NCI-H345 (cell line): ENCODE results near the gene DEGS2.
A peak's percentile ranks its signal among the peaks of the same experiment; 100 is the strongest.
"Not testable (repeated sequence)": the region's sequence is repeated elsewhere in the genome, so short reads cannot be mapped to it uniquely, and the experiment has no call there.

Source experiments
- DNase-seq: peaks from one replicate; lab custom pipeline; 2025; lab: John Stamatoyannopoulos, UW

DEGS2 gene

DNA sequence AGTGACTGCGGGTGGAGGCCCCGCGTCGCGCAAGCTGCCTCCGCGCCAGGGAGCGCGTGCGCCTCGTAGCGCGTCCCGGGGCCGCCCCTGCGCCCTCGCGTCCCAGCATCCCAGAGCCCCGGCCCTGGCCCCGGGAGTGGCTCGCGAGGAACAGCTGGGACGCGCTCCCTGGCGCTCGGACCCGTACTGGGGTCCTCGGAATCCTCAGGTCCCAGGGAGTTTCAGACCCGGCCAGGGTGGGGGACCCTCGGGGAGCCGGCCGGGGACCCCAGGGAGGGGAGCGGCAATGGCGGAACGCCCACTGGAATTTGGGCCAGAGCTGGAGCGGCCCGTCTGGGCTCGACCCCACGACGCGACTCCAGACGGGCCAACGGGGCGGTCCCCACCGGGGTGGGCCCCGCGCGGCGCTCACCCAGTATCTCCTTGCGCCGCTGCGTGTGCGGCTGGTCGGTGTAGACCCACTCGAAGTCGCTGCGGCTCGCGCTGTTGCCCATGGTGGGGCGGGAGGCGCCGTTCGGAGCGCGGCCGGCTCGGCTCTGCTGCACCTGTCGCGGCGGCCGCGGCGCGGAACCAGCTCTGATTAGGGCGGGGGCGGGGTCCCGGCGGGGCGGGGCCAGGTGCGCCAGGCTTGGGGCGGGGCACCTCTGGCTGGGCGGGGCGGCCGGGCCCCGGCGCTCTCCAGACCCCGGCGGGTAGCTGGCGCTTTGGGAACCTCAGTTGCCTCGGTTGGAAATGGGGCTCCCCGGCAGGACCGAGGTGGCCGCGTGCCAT, at the start of gene DEGS2:
Gene DEGS2, minus strand, starts transcription at position 552 of the 771 bp plus-strand sequence. Its CDS starts 58 bp downstream, at position 494.
- DNase-seq = peak; percentile 72

DNA sequence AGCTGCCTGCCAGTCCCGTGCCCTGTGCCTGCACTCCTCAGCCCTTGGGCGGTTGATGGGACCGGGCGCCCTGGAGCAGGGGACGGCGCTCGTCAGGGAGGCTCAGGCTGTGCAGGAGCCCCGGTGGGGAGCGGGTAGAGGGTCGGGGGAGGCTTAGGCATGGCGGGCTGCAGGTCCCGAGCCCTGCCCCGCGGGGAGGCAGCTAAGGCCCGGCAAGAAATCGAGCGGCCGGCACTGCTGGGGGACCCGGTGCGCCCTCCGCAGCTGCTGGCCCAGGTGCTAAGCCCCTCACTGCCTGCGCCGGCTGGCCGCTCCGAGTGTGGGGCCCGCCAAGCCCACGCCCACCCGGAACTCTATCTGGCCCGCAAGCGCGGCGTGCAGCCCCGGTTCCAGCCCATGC, 48.7 kb upstream of the DEGS2 start:
- DNase-seq = not testable (repeated sequence)

DNA sequence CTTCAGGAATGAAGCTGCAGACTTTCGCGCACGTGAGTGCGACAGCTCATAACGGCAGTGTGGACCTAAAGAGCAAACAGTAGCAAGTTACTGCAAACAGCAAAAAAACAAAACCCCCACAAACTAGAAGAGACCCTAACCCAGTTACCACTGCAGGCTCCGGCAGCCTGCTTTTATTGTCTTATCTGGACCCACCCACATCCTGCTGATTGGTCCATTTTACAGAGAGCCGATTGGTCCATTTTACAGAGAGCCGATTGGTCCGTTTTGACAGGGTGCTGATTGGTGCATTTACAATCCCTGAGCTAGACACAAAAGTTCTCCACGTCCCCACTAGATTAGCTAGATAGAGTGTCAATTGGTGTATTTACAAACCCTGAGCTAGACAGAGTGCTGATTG, 48.1 kb upstream of the DEGS2 start:
- not testable (repeated sequence) for DNase-seq

DNA sequence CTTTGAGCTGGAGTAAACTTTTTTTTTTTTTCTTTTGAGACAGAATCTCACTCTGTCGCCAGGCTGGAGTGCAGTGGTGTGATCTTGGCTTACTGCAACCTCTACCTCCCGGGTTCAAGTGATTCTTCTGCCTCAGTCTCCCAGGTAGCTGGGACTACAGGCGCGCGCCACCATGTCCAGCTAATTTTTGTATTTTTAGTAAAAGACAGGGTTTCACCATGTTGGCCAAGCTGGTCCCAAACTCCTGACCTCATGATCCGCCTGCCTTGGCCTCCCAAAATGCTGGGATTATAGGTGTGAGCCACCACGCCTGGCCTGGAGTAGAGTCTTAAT, 45.4 kb upstream of the DEGS2 start:
- not testable (repeated sequence) for DNase-seq

DNA sequence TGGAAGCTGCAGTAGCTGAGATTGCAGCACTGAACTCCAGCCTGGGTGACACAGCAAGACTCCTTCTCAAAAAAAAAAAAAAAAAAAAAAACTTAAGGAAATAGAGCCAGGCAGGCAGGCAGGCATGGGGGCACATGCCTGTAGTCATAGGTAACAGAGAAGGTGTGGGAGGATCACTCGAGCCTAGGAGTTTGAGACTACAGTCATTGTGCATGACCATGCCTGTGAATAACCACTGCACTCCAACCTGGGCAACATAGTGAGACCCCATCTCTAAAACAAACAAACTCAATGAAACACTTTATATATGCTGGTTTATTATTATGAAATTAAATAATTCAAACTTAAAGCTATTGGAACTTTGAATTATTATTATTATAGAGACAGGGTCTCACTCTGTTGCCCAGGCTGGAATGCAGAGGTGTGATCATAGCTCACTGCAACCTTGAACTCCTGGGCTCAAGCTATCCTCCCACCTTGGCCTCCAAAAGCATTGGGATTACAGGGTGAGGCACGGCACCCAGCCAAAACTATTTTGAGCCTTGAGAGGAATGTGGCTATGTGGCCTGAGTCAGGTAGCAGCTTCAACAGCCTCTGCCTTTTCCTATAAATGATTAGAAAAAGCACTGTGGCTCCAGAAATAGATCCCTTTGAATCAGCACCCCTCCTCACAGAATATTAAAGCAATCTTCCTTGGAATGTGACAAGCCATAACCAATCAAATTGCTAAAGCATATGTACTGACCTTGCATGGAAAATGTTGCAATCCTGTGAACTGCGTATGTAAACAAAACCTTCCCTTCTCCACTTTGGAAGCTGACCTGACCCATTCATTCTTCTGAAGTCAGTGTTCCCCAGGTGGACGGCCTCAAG, 44.8 kb upstream of the DEGS2 start:
- no peak for DNase-seq

DNA sequence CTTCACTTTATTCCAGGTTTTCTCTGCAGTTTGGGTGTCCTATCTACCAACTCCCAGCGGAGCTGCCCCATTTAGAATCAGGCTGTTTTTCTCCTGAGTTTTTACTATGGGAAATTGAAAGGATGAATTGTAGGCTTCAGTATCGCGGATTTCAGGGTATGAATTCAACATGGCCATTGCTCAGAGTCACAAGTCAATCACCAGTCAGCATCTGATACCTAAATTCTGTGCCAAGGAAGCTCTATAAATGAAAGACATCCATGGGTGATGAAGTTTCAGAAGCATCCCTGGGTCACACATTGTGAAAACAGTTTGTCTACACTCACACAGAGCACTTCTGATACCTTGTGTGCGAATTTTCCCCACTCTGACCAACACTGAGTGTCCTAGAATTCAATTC, 43.7 kb upstream of the DEGS2 start:
- DNase-seq = no peak

DNA sequence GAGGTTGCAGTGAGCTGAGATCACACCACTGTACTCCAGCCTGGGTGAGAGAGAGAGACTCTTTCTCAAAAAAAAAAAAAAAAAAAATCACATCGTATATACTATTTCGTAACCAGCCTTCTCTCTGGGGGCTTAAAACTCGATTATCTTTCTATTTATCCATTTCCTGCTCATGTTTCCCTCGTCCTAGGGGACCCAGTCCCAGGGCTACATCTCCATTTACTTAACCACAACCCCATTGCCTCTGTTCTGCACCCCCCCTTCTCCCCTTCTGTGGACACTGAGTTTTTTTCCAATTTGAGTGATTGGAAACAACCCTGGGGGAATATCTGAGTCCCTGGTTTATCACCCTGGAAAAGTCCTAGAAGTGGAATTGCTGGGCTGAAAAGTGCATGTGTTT, 43.3 kb upstream of the DEGS2 start:
- DNase-seq = no peak

DNA sequence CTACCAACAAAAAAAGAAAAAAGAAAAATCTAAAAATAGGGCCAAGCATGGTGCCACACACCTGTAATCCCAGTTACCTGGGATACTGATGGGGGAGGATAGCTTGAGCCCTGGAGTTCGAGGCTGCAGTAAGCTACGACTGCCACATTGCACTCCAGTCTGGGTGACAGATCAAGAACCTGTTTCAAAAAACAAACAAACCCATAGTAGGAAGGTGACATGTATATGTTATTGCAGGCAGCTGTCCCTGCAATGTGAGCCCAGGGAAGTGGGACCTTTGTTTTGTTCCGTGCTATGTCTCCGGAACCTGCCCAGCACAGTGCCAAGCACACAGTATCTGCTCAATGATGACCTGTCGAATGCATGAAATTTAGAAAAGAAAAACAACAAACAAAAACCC, 42.3 kb upstream of the DEGS2 start:
- DNase-seq = peak; percentile 38

DNA sequence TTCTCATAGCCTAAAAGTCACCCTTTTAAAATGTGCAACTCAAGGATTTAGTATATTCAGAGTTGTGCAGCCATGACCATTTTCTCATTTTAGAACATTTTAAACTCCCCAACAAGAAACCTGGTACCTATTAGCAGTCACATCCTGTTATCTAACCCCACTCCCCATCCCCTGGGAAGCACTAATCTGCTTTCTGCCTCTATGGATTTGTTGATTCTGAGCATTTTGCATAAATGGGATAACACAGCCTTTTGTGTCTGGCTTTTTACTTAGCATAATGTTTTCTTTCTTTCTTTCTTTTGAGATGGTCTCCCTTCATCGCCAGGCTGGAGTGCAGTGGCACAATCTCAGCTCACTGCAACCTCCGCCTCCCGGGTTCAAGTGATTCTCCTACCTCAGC, 40.9 kb upstream of the DEGS2 start:
- no peak for DNase-seq

DNA sequence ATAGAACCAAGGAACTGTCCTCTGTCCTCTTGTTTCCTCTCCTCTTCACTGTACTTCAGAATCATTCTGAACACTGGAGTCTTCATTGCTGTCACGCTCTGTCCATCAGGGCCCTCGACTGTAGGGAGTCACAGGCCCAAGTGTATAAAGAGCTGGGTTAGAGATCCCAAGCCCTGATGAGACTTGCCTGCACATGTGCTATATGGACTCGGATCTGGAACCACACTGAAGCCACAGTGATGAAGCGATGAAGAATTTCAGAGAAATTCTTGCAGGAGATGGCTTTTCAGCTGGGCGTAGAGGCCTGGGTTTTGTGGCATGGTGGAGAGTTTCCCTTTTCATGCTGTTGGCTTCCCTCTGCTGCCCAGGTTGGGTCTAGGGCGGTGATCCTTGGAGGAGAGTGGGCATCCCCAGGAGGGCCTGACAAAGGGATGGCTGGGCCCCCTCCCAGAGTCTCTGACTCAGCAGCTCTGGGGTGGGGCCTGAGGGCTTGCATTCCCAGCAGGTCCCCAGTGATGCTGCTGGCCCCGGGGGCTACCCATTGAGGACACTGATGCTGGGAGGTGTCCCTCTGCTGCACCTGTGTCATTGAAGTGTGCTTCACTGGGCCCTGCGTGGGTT, 39.9 kb upstream of the DEGS2 start:
- DNase-seq = no peak

DNA sequence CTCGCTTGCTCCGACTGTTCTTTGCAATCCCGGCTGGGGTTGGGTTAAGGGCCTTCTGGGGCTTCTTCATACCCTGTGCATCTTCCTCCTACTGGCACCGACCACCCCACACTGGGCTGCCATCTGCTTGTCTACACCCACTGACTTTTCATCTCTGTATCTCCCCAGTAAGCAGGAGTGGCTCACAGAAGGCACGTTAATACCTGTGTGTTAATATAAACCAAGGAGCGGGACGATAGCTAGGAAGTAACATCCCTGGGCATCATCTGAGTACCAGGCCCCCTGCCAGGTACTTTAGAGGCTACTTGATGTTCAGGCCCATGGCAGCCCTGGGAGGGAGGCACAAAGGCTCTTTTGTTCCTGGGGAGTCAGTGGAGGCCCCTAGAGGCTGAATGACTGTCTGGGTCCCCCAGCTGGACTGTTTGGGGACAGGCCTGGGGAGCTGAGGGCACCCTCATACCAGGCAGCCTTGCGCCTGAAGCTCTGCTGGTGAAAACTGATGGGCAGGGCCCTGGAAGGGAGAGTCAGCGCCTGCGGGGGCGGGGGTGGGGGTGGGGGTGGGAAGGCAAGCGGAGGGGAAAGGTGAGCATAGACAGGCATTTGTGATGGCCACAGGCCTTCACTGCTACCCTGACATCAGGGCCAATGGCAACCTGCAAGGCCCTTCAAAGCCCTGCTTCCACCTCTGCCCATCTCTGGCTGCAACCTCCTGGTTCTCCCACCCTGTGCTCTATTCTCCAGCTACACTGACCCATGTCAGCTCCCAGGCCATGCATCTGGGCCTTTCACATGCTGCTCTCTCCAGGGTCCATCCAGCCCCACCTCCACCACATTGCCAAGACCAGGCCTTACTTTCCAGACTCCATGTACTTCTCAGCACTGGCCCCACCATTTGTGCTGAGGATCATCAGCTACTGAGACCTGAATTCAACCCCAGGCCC, 34.2 kb upstream of the DEGS2 start:
- DNase-seq = peak; percentile 39

DNA sequence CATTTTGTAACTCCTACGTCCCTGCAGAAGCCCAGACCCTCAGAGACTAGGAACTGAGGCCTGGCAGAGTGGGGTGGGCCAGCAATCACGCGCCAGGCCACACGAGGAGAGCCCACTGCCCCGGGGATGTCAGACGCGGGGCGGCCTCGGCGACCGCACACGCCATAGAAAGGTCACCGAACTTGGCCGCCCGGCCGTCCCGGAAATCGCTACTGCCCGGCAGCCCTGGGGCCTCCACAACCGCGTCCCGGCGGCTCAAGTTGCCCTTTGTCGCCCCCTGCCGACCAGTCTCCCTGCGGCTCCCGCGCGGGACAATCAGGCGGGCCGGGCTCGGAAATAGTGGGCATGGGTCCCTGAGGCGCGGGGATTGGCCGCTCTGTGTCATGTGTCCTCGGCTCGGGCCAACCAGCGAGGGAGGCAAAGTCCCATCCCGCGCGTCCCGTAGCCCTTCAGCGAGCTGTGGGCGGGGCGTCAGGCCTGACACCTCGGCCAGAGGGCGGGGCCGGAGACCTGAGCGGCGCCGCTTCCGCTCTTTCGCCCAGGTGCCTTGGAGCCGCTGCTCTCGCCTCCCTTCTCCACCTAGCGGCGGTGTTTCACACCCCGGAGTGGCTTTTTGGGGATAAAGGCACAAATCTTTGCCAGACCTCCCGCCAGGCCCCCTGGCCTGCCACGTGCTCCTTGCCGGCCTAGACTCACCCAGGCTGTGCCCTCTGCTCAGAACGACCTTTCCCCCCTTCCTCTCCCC, 33.4 kb upstream of the DEGS2 start:
- DNase-seq = peak; percentile 99

DNA sequence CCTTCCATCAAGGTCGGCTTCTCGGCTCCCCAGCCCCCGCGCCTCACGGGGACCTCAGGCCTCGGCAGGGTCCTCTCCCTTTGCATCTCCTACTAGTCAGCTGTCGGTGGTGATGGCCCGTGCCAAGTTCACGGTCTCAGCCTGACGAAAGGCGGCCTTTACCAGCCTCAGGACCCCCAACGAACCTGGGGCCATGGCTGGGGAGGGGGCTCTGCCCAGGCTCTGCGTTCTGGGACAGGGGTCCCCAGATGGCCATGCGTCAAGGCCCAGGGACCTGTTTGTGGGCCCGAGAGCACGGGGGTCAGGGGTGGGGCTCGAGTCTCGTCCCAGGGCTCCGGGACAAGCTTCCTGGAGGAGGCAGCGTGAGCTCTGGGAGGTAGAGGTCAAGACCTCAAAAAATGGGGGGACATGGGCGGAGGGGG, 32.8 kb upstream of the DEGS2 start:
- DNase-seq = no peak

DNA sequence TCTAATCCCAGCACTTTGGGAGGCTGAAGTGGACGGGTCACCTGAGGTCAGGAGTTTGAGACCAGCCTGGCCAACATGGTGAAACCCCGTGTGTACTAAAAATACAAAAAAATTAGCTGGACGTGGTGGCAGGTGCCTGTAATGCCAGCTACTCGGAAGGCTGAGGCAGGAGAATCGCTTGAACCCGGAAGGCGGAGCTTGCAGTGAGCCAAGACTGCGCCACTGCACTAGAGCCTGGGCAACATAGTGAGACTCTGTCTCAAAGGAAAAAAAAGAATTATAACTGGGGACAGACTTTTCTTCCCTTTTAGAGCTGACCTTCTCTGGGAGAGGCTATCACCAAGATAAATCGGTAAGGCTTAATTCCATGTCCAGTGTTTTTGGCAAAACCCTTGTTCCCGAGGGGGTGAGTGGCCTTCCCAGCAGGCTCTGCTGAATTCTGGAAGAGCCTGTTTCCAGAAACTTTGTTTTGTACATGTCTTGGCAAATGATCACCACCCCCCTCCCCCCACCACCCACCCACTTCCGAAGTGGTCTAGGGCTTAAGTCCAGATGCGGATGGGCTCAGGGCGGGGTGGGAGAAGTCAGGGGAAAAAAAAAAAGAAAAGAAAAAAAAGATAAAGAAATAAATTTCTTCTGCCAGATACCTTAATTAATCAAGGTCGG, 32.3 kb upstream of the DEGS2 start:
- DNase-seq = no peak

DNA sequence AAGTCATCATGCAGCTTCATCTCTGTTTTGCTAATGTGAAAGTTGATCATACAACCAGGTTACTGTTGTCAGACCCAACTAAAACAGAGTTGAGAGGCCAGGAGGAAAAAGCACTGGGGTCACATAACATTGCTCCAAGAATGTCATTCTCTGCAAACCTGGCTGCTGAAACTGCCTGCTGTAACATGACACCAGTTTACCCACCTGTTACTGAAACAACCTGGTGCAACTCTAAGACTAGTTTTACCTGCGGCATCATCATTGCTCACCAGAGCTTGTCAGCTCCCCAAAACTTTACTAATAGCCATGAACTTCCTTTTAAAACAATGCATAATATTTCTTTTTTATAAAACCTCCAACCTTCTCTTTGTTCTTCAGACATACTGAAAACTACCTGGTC, 30.7 kb upstream of the DEGS2 start:
- DNase-seq = no peak

DNA sequence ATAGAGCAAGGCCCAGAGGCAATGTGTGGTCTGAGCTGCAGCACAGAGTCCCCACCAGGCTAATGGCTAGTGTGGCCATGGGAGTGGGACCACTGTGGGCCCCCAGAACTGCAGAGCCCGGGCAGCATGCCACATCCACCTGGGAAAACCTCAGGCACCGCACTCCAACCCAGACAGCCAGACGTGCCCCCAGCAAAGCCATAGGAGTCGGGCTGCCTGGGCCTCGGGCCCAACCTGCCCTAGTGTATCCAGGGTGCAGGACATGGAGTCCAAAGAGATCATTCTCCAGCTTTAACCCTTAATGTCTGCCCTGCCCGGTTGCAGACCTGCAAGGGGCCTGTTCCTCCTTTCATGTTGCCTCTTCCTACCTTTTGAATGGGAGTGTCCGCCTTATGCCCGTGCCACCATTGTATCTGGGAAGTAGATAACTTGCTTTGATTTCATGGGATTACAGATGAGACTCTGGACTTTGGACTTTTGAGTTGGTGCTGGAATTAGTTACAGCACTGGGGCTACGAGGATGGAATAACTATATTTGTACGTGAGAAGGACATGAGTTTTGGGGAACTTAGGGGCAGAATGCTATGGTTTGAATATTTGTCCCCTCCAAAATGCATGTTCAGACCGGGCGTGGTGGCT, 29.1 kb upstream of the DEGS2 start:
- DNase-seq = no peak

DNA sequence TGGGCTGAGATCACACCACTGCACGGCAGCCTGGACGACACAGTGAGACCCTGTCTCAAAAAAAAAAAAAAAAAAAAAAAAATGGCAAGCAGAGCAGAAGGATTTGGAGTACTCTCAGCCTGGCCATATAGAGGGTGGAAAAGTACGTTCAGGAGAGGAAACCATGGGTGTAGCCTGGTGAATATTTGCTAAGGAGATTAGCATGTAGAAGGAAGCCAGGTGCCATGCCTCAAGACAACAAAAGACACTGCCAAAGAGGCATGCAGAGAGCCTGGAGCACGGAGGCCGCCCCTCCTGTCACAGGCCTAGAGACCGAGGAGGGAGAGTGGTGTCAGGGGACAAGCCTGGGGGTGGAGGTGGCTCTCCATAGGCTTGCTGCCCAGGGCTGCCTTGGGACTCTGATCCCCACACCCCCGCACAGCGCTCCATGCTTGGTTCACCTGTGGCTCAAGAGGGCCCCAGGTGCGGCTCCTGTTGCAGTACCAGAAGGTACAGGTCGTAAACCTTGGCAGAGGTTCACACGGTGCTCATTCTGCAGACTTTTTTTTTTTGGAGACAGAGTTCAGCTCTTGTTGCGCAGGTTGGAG, 27.9 kb upstream of the DEGS2 start:
- no peak for DNase-seq

DNA sequence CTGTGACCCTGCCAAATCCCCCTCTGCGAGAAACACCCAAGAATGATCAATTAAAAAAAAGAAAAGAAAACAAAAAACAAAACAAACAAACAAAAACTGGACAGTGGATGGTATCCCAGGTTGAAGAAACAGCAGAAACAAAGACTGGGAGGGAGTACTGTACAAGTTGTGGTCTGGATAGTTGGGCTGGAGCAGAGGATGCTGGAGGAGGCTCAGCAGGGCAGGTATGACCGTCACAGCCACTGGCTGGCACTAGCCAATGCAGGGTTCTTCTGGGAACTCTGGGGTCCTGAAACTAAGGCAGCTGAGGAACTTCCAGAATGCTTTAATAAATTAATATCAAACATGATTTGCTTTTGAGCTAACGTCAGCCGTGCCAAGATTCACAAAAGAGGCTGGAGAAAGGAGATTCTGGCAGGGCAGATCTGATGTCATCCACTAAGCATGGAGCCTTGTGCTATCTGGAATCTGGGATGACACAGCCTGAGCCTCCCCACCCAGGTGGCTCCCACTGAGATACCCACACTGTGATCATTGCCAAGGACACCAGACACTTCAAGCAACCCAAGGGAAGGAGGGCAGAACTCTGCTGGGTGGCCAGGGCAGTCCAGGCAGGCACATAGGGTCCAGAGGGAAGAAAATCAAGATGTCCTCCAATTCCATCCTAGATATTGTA, 22.6 kb upstream of the DEGS2 start:
- not testable (repeated sequence) for DNase-seq

DNA sequence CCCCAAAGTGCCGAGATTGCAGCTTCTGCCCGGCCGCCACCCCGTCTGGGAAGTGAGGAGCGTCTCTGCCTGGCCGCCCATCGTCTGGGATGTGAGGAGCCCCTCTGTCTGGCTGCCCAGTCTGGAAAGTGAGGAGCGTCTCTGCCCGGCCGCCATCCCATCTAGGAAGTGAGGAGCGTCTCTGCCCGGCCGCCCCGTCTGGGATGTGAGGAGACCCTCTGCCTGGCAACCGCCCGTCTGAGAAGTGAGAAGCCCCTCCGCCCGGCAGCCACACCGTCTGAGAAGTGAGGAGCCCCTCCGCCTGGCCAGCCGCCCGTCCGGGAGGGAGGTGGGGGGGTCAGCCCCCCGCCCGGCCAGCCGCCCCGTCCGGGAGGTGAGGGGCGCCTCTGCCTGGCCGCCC, 21.2 kb upstream of the DEGS2 start:
- not testable (repeated sequence) for DNase-seq
